ENCODE measurements around the gene ANKRD42. TPM values are rescaled to one million over a fixed set of nuclear protein-coding genes. Genes with fewer than 3 reads are reported as not detected.

ANKRD42 gene
- total RNA-seq, 6 experiments from 2014 or later = 3.2 to 5.9 (median 3.6) TPM

GRCh38 chr11:83185767-83186166 is 7.7 kb upstream of the ANKRD42 start:
- intact Hi-C loops (cut with DNase I) = no loop called here

GRCh38 chr11:83187465-83187864 is 6.0 kb upstream of the ANKRD42 start:
- TF ChIP-seq POLR2A (IDR thresholded peaks at IDR 0.05) = no peak
- no peak for TF ChIP-seq CTCF (IDR thresholded peaks at IDR 0.05)
- ATAC-seq = peak in 1 of 4 donors; percentile 12
- H3K36me3 ChIP-seq = peaks cover 0 to 63% (median 23%) of the 10 kb centered on the region in 4 donors

More at GRCh38 chr11:83185767-83186166, 7.7 kb upstream of the ANKRD42 start:
- Histone ChIP-seq H3K27me3 (no peaks in the 10 kb centered on the region), H3K27ac (no peak overlapping the region), H3K4me1 (no peaks in the 10 kb centered on the region), H3K4me3 (no peak overlapping the region), H3K36me3 (peaks cover 0 to 65% (median 26%) of the 10 kb centered on the region in 4 donors), H3K9me3 (no peaks in the 10 kb centered on the region)
- 95% methylated on average over 1 of the region's 1 CpG for WGBS (ENCODE audit: insufficient coverage, low coverage, low lambda C conversion rate, missing lambda C conversion rate)
- no peak for ATAC-seq
- DNase-seq = no peak
- TF ChIP-seq CTCF (IDR thresholded peaks at IDR 0.05) (no peak), POLR2A (IDR thresholded peaks at IDR 0.05) (no peak)

GRCh38 chr11:83191491-83191890 is 2.0 kb upstream of the ANKRD42 start:
- 100% methylated on average over 3 of the region's 5 CpGs for WGBS (ENCODE audit: insufficient coverage, low coverage, low lambda C conversion rate, missing lambda C conversion rate)
- Histone ChIP-seq H3K36me3 (peaks cover 0 to 27% (median 8%) of the 10 kb centered on the region in 4 donors), H3K4me1 (peaks cover 0 to 13% (median 0%) of the 10 kb centered on the region in 4 donors), H3K27me3 (no peaks in the 10 kb centered on the region), H3K4me3 (no peak overlapping the region), H3K27ac (no peak overlapping the region), H3K9me3 (no peaks in the 10 kb centered on the region)
- ATAC-seq = no peak
- TF ChIP-seq CTCF (IDR thresholded peaks at IDR 0.05) (no peak), POLR2A (IDR thresholded peaks at IDR 0.05) (no peak)
- no peak for DNase-seq
- intact Hi-C loops (cut with DNase I) = no loop called here

More at GRCh38 chr11:83187465-83187864, 6.0 kb upstream of the ANKRD42 start:
- no peaks in the 10 kb centered on the region for H3K9me3 ChIP-seq
- no peak for DNase-seq
- H3K27me3 ChIP-seq = no peaks in the 10 kb centered on the region
- intact Hi-C loops (cut with DNase I) = no loop called here
- H3K4me1 ChIP-seq = peaks cover 0 to 2% (median 0%) of the 10 kb centered on the region in 4 donors
- 96% methylated on average over 4 of the region's 4 CpGs for WGBS (ENCODE audit: insufficient coverage, low coverage, low lambda C conversion rate, missing lambda C conversion rate)
- H3K4me3 ChIP-seq = no peak overlapping the region
- H3K27ac ChIP-seq = no peak overlapping the region

DNA sequence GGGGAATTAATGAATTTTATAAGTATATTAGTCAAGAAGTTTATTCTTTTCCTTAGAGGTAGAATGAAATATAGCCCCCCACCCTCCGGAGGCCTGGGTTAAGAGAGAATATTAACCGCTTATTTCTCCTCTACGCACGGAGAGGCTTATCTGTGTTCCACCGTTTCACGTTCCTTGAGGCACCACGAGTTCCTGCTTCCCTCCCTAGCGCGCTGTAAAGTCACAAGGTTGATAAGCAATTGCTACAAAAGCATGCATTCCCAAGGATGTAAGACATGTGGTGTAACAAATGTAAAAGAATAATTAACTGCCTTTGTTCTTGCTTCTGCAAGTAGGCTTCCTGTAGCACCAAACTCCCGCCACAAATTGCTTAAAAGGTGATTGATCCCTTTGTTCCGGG is 1.5 kb upstream of the ANKRD42 start:
- Histone ChIP-seq H3K27me3 (no peaks in the 10 kb centered on the region), H3K36me3 (peaks cover 0 to 27% (median 8%) of the 10 kb centered on the region in 4 donors), H3K9me3 (no peaks in the 10 kb centered on the region), H3K4me3 (no peak overlapping the region), H3K4me1 (peaks cover 0 to 13% (median 0%) of the 10 kb centered on the region in 4 donors), H3K27ac (no peak overlapping the region)
- WGBS (ENCODE audit: insufficient coverage, low coverage, low lambda C conversion rate, missing lambda C conversion rate) = 73% methylated on average over 11 of the region's 11 CpGs
- DNase-seq (no peak), ATAC-seq (no peak)
- intact Hi-C loops (cut with DNase I) = no loop called here
- no peak for TF ChIP-seq POLR2A (IDR thresholded peaks at IDR 0.05)
- no peak for TF ChIP-seq CTCF (IDR thresholded peaks at IDR 0.05)

All from right lobe of liver (tissue), 6 donors.